Activated naive CD4-positive, alpha-beta T cell treated with anti-CD3 and anti-CD28 coated beads for 36 hours (primary cell): ENCODE measurements around the gene SCN5A. TPM values are rescaled to one million over a fixed set of nuclear protein-coding genes. Genes with fewer than 3 reads are reported as not detected.
A peak's percentile ranks its signal among the peaks of the same experiment; 100 is the strongest.

Source experiments
- CTCF ChIA-PET: fragments of 350-600 bp; sonication (Branson Sonifier 250); formaldehyde crosslinking; loops from one replicate; lab custom pipeline; 2021; ENCODE audit warnings: antibody characterized with exemption; lab: Charles Lee
- DNase-seq: peaks from one replicate; pipeline ENCODE4 v3.0.0-alpha.2; 2020
- H3K27ac Mint-ChIP-seq: one replicate; pipeline ENCODE4 v1.8.0; 2021; ENCODE audit warnings: mild to moderate bottlenecking, mixed read lengths
- H3K27me3 Mint-ChIP-seq: one replicate; pipeline ENCODE4 v1.8.0; 2021; ENCODE audit warnings: low read depth, mixed read lengths
- H3K36me3 Mint-ChIP-seq: one replicate; pipeline ENCODE4 v1.8.0; 2021; ENCODE audit warnings: low read depth, mixed read lengths
- H3K4me1 Mint-ChIP-seq: one replicate; pipeline ENCODE4 v1.8.0; 2021; ENCODE audit warnings: low read depth, mixed read lengths
- H3K4me3 Mint-ChIP-seq: one replicate; pipeline ENCODE4 v1.8.0; 2021; ENCODE audit warnings: mild to moderate bottlenecking, moderate library complexity, mixed read lengths
- H3K9me3 Mint-ChIP-seq: one replicate; pipeline ENCODE4 v1.8.0; 2021; ENCODE audit warnings: mixed read lengths
- intact Hi-C: fragments of 100-400 bp; cut with micrococcal nuclease; formaldehyde crosslinking; loops from one replicate; pipeline ENCODE4 v1.15.1; 2023
- total RNA-seq, 2 experiments: library from RNA; stranded (reverse); gene quantifications; one replicate each; pipeline ENCODE4 v1.2.3, GENCODE V29; 2021

Gene SCN5A
- total RNA-seq, 2 experiments from 2014 or later = 0.31 to 0.35 TPM

DNA sequence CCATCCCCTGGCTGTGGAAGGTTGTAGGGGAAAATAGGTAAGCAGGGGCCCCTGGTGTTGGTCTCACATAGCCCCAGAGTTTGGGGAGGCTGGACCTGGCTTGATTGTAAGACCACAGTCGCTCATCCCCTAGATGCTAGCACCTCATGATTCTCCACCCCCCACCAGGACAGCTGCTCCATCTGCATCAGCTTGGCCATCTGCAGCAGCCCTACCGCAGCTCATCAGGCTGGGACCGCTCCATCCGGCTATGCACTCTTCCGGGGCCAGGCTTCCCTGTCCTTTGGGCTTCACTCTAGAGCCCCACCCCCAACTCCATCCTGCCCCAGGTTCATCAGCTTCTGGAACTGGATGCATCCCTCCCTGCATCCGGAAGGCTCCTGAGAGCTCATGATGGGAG is 12.6 kb downstream of the SCN5A start:
- CTCF ChIA-PET = no interaction called here
- no peaks in the 10 kb centered on the region for H3K36me3 Mint-ChIP-seq
- intact Hi-C loops = no loop called here
- no peak overlapping the region for H3K4me3 Mint-ChIP-seq
- no peaks in the 10 kb centered on the region for H3K27me3 Mint-ChIP-seq
- no peak for DNase-seq
- no peaks in the 10 kb centered on the region for H3K4me1 Mint-ChIP-seq
- H3K27ac Mint-ChIP-seq = no peak overlapping the region
- no peaks in the 10 kb centered on the region for H3K9me3 Mint-ChIP-seq

DNA sequence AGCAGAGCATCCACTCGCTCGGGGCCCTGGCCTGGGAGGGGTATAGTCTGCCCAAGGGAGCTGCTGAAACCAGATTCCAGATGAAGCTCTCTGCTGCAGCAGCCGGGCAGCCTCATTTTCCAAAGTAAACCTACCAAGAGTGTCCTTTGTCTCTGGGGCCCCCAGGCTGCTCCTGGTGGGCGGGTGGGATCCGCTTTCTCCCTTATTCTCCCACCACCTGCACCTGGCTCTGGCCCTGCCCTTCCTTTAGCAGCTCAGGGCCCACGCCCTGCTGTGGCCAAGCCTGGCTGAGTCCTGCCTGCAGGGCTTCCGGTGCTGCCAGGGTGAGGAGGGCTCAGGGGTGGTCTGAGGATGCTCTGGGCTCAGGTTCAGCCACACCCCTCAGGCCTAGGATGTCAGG is 13.0 kb downstream of the SCN5A start:
- CTCF ChIA-PET = no interaction called here
- no peaks in the 10 kb centered on the region for H3K9me3 Mint-ChIP-seq
- intact Hi-C loops = no loop called here
- H3K27me3 Mint-ChIP-seq = no peaks in the 10 kb centered on the region
- H3K27ac Mint-ChIP-seq = no peak overlapping the region
- DNase-seq = no peak
- no peaks in the 10 kb centered on the region for H3K36me3 Mint-ChIP-seq
- H3K4me3 Mint-ChIP-seq = no peak overlapping the region
- H3K4me1 Mint-ChIP-seq = no peaks in the 10 kb centered on the region

DNA sequence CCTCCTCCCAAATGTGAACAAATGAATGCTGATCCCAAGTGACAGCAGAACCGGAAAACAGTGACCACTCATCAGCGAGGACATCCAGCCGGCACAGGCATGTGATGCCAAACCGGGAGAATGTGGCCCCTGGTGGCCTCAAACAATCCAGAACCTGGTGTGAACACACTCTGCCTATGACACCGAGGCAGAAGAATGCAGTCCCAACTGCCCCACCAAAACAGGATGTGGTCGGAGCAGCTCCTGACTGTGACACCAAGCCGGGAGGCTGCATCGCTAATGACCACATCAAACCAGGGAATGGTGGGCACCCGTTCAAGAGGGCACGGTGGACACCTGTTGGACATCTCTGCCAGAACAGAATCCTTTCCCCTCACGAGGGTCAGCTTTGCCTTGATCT is 15.4 kb downstream of the SCN5A start:
- CTCF ChIA-PET = interaction anchor here (1.2 kb wide), 1 partner anchor 18 kb away, joined by 3 read pairs; no protein-coding TSS in a partner anchor
- Mint-ChIP-seq H3K27me3 (no peaks in the 10 kb centered on the region), H3K4me1 (no peaks in the 10 kb centered on the region), H3K9me3 (no peaks in the 10 kb centered on the region), H3K27ac (no peak overlapping the region), H3K4me3 (no peak overlapping the region), H3K36me3 (no peaks in the 10 kb centered on the region)
- intact Hi-C loops = no loop called here
- DNase-seq = no peak

DNA sequence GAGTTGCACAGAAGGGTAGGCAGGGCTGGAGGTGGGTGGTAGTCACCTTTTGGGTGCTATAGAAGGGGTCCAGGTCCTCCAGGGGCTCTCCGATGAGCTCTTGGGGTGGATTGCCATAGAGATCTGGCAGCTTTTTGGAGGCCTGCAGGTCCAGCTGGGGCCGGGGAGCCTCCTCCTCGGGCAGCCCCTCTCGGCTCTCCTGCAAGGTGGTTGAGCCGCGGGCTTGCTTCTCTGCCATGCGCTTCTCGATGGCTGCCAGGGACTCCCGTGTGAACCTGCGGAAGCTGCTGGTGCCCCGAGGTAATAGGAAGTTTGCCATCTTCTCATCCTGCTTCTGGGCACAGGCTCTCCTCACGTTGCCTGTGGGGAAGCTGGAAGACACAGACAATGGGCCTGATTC is 16.5 kb downstream of the SCN5A start:
- no peaks in the 10 kb centered on the region for H3K36me3 Mint-ChIP-seq
- intact Hi-C loops = no loop called here
- H3K9me3 Mint-ChIP-seq = no peaks in the 10 kb centered on the region
- H3K4me1 Mint-ChIP-seq = no peaks in the 10 kb centered on the region
- H3K27ac Mint-ChIP-seq = no peak overlapping the region
- CTCF ChIA-PET = interaction anchor here (0.6 kb wide), 1 partner anchor 656 kb away, joined by 3 read pairs; no protein-coding TSS in a partner anchor
- DNase-seq = no peak
- no peak overlapping the region for H3K4me3 Mint-ChIP-seq
- no peaks in the 10 kb centered on the region for H3K27me3 Mint-ChIP-seq

DNA sequence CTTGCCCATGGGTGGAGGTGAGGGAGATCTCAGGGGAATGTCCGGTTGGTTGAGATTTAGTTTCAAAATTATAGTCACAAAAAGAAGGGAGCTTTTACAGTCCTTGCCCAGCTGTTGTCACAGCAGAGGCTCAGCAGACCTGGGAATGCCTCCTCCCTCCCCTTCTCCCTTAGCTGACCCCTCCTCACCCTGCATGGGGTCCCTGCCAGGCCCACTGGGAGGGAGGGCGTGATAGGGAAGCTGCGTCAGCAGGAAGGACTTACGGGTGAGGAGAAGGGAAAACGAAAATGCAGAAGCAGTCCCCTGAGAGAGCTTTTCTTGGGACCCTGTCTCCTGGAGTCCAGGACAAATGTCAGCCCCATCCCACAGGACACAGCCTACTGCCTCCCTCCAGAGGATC is 18.9 kb downstream of the SCN5A start:
- H3K4me1 Mint-ChIP-seq = no peaks in the 10 kb centered on the region
- no peak for DNase-seq
- no peaks in the 10 kb centered on the region for H3K27me3 Mint-ChIP-seq
- no peak overlapping the region for H3K27ac Mint-ChIP-seq
- H3K36me3 Mint-ChIP-seq = no peaks in the 10 kb centered on the region
- no peak overlapping the region for H3K4me3 Mint-ChIP-seq
- H3K9me3 Mint-ChIP-seq = no peaks in the 10 kb centered on the region
- intact Hi-C loops = no loop called here
- CTCF ChIA-PET = interaction anchor here (0.9 kb wide), 1 partner anchor 14 kb away, joined by 3 read pairs; no protein-coding TSS in a partner anchor

DNA sequence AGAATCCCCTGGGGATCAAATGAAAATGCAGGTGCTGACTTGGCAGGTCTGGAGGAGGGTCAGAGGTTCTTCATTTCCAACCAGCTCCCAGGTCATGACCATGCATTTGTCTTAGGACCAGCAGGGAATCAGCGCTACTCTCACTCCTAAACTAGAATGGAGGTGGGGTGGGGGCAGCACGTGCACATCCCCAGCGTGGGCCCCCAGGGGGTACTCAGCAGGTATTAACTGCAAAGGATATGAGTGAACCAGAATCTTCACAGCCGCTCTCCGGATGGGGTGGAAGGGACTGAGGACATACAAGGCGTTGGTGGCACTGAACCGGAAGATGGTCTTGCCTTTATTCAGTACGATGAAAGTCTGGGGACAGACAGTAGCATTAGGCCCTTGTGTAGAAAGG is 19.4 kb downstream of the SCN5A start:
- CTCF ChIA-PET = interaction anchor here (0.5 to 0.9 kb wide), 2 partner anchors 14 to 1947 kb away, joined by 3 to 12 read pairs; no protein-coding TSS in a partner anchor
- no peaks in the 10 kb centered on the region for H3K4me1 Mint-ChIP-seq

DNA sequence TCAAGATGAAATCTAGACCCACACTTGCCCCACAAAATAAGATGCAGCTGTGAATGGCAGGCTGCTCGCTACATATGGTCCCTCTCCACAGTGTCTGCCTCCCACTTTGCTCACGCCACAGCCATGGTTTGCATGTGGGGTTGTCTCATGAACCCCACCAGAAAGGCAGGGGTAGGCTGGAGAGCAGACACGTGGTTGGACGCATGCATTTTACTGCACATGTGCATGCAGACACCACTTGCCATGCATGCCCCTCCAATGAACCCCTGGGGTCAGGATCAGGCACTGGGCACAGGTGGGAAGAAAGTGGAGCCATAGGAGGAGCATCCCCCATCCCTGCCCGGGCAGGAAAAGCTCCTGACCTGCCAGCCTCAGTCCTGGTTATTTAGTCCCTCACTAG is 20.7 kb downstream of the SCN5A start:
- H3K4me3 Mint-ChIP-seq = no peak overlapping the region
- no peaks in the 10 kb centered on the region for H3K9me3 Mint-ChIP-seq
- H3K27me3 Mint-ChIP-seq = no peaks in the 10 kb centered on the region
- no peak for DNase-seq
- CTCF ChIA-PET = interaction anchor here (0.6 to 1.9 kb wide), 4 partner anchors 18 to 466 kb away, joined by 3 to 5 read pairs (median 4); no protein-coding TSS in a partner anchor
- intact Hi-C loops = no loop called here
- H3K4me1 Mint-ChIP-seq = no peaks in the 10 kb centered on the region
- no peak overlapping the region for H3K27ac Mint-ChIP-seq
- H3K36me3 Mint-ChIP-seq = no peaks in the 10 kb centered on the region

More for the DNA sequence above, 19.4 kb downstream of the SCN5A start:
- Mint-ChIP-seq H3K36me3 (no peaks in the 10 kb centered on the region), H3K27me3 (no peaks in the 10 kb centered on the region), H3K9me3 (no peaks in the 10 kb centered on the region), H3K27ac (no peak overlapping the region), H3K4me3 (no peak overlapping the region)
- intact Hi-C loops = no loop called here
- DNase-seq = no peak

DNA sequence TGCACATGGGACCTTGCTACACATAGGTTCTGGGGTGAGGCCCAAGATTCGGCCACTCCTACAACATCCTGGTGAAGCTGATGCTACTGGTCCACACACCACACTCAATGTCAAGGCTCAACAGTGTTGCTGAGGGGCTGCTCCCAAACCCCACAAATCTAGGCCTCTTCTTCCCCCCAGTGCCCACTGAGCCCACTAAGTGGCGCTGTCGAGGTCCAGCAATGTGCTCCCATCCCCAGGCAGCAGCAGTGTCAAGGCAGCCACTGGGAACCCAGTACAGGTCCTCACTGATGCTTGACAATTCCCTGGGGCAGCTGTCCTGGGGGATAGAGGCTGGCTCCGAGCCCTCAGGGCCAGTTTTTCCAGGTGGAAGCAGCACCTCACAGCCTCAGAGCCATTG is 21.5 kb downstream of the SCN5A start:
- Mint-ChIP-seq H3K4me3 (no peak overlapping the region), H3K27me3 (no peaks in the 10 kb centered on the region), H3K36me3 (no peaks in the 10 kb centered on the region), H3K27ac (no peak overlapping the region), H3K4me1 (no peaks in the 10 kb centered on the region), H3K9me3 (no peaks in the 10 kb centered on the region)
- CTCF ChIA-PET = interaction anchor here (0.7 to 1.9 kb wide), 3 partner anchors 19 to 106 kb away, joined by 3 to 5 read pairs (median 4); no protein-coding TSS in a partner anchor
- peak; percentile 44 for DNase-seq
- intact Hi-C loops = no loop called here

DNA sequence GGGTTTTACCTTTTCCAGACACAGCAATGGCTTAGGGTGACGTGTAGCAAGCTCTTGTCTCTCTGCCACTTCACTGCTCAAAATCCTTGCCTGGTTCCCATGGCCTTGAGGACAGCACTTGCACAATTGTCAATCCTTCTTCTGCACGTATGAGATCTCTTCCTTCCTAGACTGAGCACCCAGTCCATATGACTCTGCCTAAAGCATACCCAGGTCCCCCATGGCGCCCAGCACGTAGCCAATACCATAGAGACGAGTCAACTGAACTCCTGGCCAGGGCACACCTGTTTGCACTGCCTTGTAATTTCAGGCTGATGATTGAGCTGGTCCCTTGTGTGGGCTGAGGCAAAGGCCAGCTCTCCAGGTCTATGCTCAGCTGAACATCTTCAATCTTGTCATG is 23.3 kb downstream of the SCN5A start:
- no peaks in the 10 kb centered on the region for H3K4me1 Mint-ChIP-seq
- intact Hi-C loops = no loop called here
- CTCF ChIA-PET = interaction anchor here (1.8 kb wide), 1 partner anchor 374 kb away, joined by 4 read pairs; no protein-coding TSS in a partner anchor
- H3K27ac Mint-ChIP-seq = no peak overlapping the region
- no peak overlapping the region for H3K4me3 Mint-ChIP-seq
- no peaks in the 10 kb centered on the region for H3K9me3 Mint-ChIP-seq
- H3K27me3 Mint-ChIP-seq = no peaks in the 10 kb centered on the region
- no peaks in the 10 kb centered on the region for H3K36me3 Mint-ChIP-seq
- DNase-seq = no peak

DNA sequence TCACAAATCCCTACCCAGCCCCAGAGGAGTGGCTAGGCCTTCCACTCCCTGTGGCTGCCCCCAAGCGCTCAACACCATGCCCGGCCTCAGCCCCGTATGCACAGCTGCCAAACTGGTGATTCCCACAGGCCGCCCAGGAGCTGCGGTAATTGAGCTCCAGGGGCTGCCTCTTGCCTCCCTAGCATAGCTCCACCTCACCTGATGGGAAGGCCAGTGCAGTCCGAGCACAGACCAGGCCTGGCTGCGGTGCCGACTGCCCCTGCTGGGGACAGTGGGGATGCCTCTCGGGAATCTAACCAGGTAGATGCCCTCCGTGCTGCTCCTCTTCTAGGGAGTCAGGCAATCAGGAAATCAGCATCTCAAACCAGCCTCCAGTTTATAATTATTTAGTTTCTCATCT is 25.9 kb downstream of the SCN5A start:
- Mint-ChIP-seq H3K36me3 (no peaks in the 10 kb centered on the region), H3K4me3 (no peak overlapping the region), H3K27ac (no peak overlapping the region), H3K4me1 (no peaks in the 10 kb centered on the region), H3K9me3 (no peaks in the 10 kb centered on the region), H3K27me3 (no peaks in the 10 kb centered on the region)
- DNase-seq = no peak
- intact Hi-C loops = no loop called here
- CTCF ChIA-PET = interaction anchor here (1.1 kb wide), 1 partner anchor 102 kb away, joined by 3 read pairs; no protein-coding TSS in a partner anchor

DNA sequence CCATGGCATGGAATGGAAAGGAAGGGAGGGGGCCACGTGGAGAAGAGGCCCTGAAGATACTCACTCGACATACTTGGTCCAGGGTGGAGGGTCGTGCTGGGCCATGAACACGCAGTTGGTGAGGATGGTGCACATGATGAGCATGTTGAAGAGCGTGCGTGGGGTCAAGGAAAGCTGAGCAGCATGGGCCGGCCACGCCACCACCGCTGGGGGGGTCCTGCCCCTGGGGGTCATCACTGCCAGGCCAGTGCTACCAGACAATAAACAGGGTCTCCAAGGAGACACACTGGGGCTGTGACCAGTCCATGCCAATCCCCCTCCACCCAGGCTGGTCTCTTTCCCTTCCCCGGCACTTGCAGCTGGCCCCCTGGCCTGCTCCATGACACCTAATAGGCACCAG is 27.2 kb downstream of the SCN5A start:
- intact Hi-C loops = no loop called here
- CTCF ChIA-PET = no interaction called here

DNA sequence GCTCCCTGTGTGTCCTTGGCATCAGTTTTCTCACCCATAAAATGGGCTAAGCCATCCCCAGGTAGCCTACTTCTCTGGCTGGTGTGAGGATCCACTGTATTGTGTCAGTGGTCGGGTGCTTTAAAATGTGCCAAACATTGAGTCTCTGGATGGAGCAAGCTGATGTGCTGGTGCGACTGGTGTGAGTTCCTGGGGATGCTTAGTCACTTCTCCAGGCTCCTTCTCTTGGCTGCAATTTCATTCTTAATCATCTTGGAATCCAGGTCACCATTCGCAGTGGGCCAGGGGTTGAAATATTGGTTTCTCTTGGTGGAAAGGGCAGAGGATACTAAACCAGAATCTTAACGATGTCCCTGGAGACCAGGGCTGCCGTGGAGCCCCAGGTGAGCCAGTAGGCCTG is 29.3 kb downstream of the SCN5A start:
- Mint-ChIP-seq H3K36me3 (no peaks in the 10 kb centered on the region), H3K27ac (no peak overlapping the region), H3K9me3 (no peaks in the 10 kb centered on the region), H3K27me3 (no peaks in the 10 kb centered on the region), H3K4me1 (no peaks in the 10 kb centered on the region), H3K4me3 (no peak overlapping the region)
- intact Hi-C loops = no loop called here
- no peak for DNase-seq
- CTCF ChIA-PET = interaction anchor here (1.9 kb wide), 1 partner anchor 31 kb away, joined by 5 read pairs; no protein-coding TSS in a partner anchor

More for the DNA sequence above, 27.2 kb downstream of the SCN5A start:
- no peaks in the 10 kb centered on the region for H3K36me3 Mint-ChIP-seq
- H3K27ac Mint-ChIP-seq = no peak overlapping the region
- DNase-seq = no peak
- H3K27me3 Mint-ChIP-seq = no peaks in the 10 kb centered on the region
- no peaks in the 10 kb centered on the region for H3K9me3 Mint-ChIP-seq
- no peaks in the 10 kb centered on the region for H3K4me1 Mint-ChIP-seq
- H3K4me3 Mint-ChIP-seq = no peak overlapping the region

DNA sequence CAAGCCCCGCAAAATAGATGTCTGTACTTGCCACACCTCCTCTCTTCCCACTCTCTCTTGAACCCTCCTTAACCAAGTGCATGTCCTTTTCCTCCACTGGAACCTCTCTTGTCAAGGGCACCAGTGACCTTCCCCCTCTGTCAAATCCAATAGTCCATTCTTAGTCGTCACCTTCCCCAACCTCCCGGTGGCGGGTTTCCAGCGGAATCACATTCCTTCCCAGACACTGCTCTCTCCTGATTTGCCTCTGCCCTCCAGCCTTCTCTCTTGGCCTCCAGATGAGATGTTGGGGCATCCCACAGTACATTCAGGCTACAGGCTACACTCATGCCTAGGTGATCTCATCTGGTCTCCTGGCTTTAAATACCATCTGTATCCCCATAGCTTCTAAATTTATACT is 31.1 kb downstream of the SCN5A start:
- no peaks in the 10 kb centered on the region for H3K36me3 Mint-ChIP-seq
- H3K4me3 Mint-ChIP-seq = no peak overlapping the region
- no peaks in the 10 kb centered on the region for H3K9me3 Mint-ChIP-seq
- H3K27ac Mint-ChIP-seq = no peak overlapping the region
- CTCF ChIA-PET = no interaction called here
- intact Hi-C loops = no loop called here
- DNase-seq = no peak
- H3K4me1 Mint-ChIP-seq = no peaks in the 10 kb centered on the region
- H3K27me3 Mint-ChIP-seq = no peaks in the 10 kb centered on the region
